Measurements from ENCODE around the gene LUZP2. TPM values are rescaled to one million over a fixed set of nuclear protein-coding genes. Genes with fewer than 3 reads are reported as not detected.

The LUZP2 gene
- total RNA-seq, 2 donors from 2014 or later: 2.0 to 2.4 TPM

DNA sequence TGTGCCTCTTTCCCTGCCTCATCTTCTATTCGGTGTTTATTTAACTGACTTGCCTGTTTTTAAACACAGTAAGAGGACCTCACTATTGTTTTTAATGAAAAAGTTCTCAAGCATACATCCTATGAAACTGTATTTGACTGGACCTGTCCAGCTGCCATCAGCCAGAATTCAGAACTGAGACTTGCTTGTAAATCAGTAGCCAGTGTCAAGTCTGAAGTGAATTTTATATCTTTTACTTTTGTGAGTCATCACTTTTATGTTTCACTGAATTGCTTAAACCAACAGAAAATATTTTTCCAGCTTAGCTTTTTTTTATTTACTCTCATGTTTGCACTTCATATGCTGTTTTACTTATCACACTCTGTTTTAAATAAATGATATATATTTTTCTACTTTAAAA is 88.3 kb downstream of the LUZP2 start:
- no peak overlapping the region for H3K27ac Mint-ChIP-seq

DNA sequence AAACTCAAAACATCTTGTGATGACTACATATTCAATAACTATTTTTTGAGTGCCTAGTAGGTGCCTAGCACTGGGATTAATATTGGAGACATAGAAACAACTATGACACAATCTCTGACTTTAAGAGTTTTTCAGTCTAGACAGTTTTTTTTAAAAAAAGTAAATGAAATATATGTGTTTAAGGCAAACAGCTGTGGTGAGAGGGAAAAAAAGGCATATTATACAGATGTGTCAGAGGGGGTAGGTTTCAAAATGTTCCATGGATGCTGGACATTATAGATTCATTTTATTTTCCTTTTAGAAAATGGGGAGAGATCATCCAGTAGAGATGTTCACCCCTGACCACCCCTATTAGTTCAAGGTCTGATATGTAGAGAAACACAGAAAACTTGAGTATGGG is 90.8 kb downstream of the LUZP2 start:
- no peak overlapping the region for H3K9ac ChIP-seq (ENCODE audit: extremely low read depth, low read length, poor library complexity, severe bottlenecking)
- H3K27ac ChIP-seq (ENCODE audit: low read depth, low read length): no peak overlapping the region
- H3K4me3 ChIP-seq (ENCODE audit: low read length): no peak overlapping the region
- TF ChIP-seq, protein P1, sequence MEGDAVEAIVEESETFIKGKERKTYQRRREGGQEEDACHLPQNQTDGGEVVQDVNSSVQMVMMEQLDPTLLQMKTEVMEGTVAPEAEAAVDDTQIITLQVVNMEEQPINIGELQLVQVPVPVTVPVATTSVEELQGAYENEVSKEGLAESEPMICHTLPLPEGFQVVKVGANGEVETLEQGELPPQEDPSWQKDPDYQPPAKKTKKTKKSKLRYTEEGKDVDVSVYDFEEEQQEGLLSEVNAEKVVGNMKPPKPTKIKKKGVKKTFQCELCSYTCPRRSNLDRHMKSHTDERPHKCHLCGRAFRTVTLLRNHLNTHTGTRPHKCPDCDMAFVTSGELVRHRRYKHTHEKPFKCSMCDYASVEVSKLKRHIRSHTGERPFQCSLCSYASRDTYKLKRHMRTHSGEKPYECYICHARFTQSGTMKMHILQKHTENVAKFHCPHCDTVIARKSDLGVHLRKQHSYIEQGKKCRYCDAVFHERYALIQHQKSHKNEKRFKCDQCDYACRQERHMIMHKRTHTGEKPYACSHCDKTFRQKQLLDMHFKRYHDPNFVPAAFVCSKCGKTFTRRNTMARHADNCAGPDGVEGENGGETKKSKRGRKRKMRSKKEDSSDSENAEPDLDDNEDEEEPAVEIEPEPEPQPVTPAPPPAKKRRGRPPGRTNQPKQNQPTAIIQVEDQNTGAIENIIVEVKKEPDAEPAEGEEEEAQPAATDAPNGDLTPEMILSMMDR (conservative IDR thresholded peaks at IDR 0.05): no peak
- no peaks in the 10 kb centered on the region for H3K27me3 ChIP-seq (ENCODE audit: control insufficient read depth, insufficient read depth, low read length, poor library complexity, severe bottlenecking)
- Mint-ChIP-seq H3K27me3 (ENCODE audit: insufficient read depth) (no peaks in the 10 kb centered on the region), H3K27ac (no peak overlapping the region), H3K36me3 (ENCODE audit: low read depth) (no peaks in the 10 kb centered on the region), H3K9me3 (no peaks in the 10 kb centered on the region), H3K4me1 (no peaks in the 10 kb centered on the region), H3K4me3 (no peak overlapping the region)
- no peak for DNase-seq
- H3K36me3 ChIP-seq (ENCODE audit: control insufficient read depth, insufficient read depth, low read length): no peaks in the 10 kb centered on the region
- H3K4me1 ChIP-seq (ENCODE audit: control insufficient read depth, insufficient read depth, low read length): no peaks in the 10 kb centered on the region
- H3K9me3 ChIP-seq (ENCODE audit: control insufficient read depth, low read length): no peaks in the 10 kb centered on the region

More for the DNA sequence above, 88.3 kb downstream of the LUZP2 start:
- H3K27me3 Mint-ChIP-seq (ENCODE audit: insufficient read depth): no peaks in the 10 kb centered on the region
- 100% methylated on average over 1 of the region's 1 CpG for WGBS, 2 experiments (ENCODE audit: insufficient coverage in 1 of 2, insufficient read length in 1 of 2)
- H3K36me3 ChIP-seq (ENCODE audit: control insufficient read depth, insufficient read depth, low read length): no peaks in the 10 kb centered on the region
- no peaks in the 10 kb centered on the region for H3K36me3 Mint-ChIP-seq (ENCODE audit: low read depth)
- no peak overlapping the region for H3K9ac ChIP-seq (ENCODE audit: extremely low read depth, low read length, poor library complexity, severe bottlenecking)
- no peak overlapping the region for H3K4me3 ChIP-seq (ENCODE audit: low read length)
- no peaks in the 10 kb centered on the region for H3K27me3 ChIP-seq (ENCODE audit: control insufficient read depth, insufficient read depth, low read length, poor library complexity, severe bottlenecking)
- H3K9me3 Mint-ChIP-seq: no peaks in the 10 kb centered on the region
- no peak overlapping the region for H3K4me3 Mint-ChIP-seq
- TF ChIP-seq, protein P1 (conservative IDR thresholded peaks at IDR 0.05): no peak
- no peaks in the 10 kb centered on the region for H3K4me1 Mint-ChIP-seq
- no peaks in the 10 kb centered on the region for H3K4me1 ChIP-seq (ENCODE audit: control insufficient read depth, insufficient read depth, low read length)
- H3K27ac ChIP-seq (ENCODE audit: low read depth, low read length): no peak overlapping the region
- no peaks in the 10 kb centered on the region for H3K9me3 ChIP-seq (ENCODE audit: control insufficient read depth, low read length)
- DNase-seq: no peak

DNA sequence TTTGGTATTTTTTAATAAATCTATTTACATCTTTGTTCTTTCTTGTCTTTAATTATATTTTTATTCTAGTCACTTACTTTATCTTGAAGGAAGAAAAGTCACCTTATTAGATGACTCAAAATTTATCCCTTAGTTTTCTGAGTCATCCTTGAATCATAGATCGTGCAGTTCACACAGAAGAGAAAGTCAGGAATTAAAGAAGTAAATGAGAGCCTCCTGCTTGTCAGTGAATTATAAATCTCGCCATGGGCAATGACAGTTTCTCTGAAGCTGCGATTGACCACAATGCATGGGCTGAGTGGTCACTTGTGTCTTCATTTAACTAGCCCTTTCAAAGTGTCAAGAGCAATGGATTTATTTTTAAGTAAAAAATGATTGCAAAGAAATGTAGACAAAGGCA is 91.2 kb downstream of the LUZP2 start:
- Mint-ChIP-seq H3K27ac (no peak overlapping the region), H3K9me3 (no peaks in the 10 kb centered on the region), H3K4me1 (no peaks in the 10 kb centered on the region), H3K4me3 (no peak overlapping the region), H3K36me3 (ENCODE audit: low read depth) (no peaks in the 10 kb centered on the region), H3K27me3 (ENCODE audit: insufficient read depth) (no peaks in the 10 kb centered on the region)
- no peaks in the 10 kb centered on the region for H3K4me1 ChIP-seq (ENCODE audit: control insufficient read depth, insufficient read depth, low read length)
- no peak overlapping the region for H3K27ac ChIP-seq (ENCODE audit: low read depth, low read length)
- no peaks in the 10 kb centered on the region for H3K27me3 ChIP-seq (ENCODE audit: control insufficient read depth, insufficient read depth, low read length, poor library complexity, severe bottlenecking)
- WGBS, 2 experiments (ENCODE audit: insufficient coverage in 1 of 2, insufficient read length in 1 of 2): 86% methylated on average over 3 of the region's 3 CpGs
- H3K36me3 ChIP-seq (ENCODE audit: control insufficient read depth, insufficient read depth, low read length): no peaks in the 10 kb centered on the region
- no peak overlapping the region for H3K9ac ChIP-seq (ENCODE audit: extremely low read depth, low read length, poor library complexity, severe bottlenecking)
- DNase-seq: no peak
- TF ChIP-seq, protein P1 (conservative IDR thresholded peaks at IDR 0.05): no peak
- H3K9me3 ChIP-seq (ENCODE audit: control insufficient read depth, low read length): no peaks in the 10 kb centered on the region
- no peak overlapping the region for H3K4me3 ChIP-seq (ENCODE audit: low read length)

All from endodermal cell (in vitro differentiated cells).